Right lobe of liver (tissue), 6 donors: ENCODE measurements around the gene GAREM1. TPM values are rescaled to one million over a fixed set of nuclear protein-coding genes. Genes with fewer than 3 reads are reported as not detected.

Source experiments
- ATAC-seq, 4 donors: fragments of 200-7000 bp; cut with Tn5 transposase; one replicate each; pipeline ENCODE4 v1.9.1; 2020; ENCODE audit warnings: mild to moderate bottlenecking in 4 of 4, moderate library complexity in 4 of 4
- DNase-seq, 3 donors: peaks; one replicate each; pipeline ENCODE4 v3.0.0-alpha.2; 2020
- H3K27ac ChIP-seq, 3 donors: fragments of 200-600 bp; one replicate each; pipeline ENCODE4 v1.8.0; 2022
- H3K27me3 ChIP-seq, 2 donors: fragments of 200-600 bp; one replicate each; pipeline ENCODE4 v1.8.0; 2022
- H3K36me3 ChIP-seq, 4 donors: fragments of 200-600 bp; sonication (generic) in 1 of 4; one replicate each; pipeline versions ENCODE4 v1.5.1 to v1.8.0; 2017 to 2022; ENCODE audit warnings: control low read depth in 1 of 4
- H3K4me1 ChIP-seq, 4 donors: fragments of 200-600 bp; sonication (generic) in 1 of 4; one replicate each; pipeline versions ENCODE4 v1.5.1 to v1.8.0; 2017 to 2022; ENCODE audit warnings: control low read depth in 1 of 4
- H3K4me3 ChIP-seq, 3 donors: fragments of 200-600 bp; one replicate each; pipeline ENCODE4 v1.8.0; 2022
- H3K9me3 ChIP-seq, 4 donors: fragments of 200-600 bp; sonication (generic) in 1 of 4; one replicate each; pipeline versions ENCODE4 v1.5.1 to v1.8.0; 2017 to 2022; ENCODE audit warnings: control low read depth in 1 of 4
- POLR2A ChIP-seq: fragments of 450-650 bp; IDR thresholded peaks from one replicate; pipeline ENCODE4 v1.6.1; 2017; ENCODE audit warnings: antibody characterized with exemption, mild to moderate bottlenecking
- WGBS: methylation state at CpG from one replicate; pipeline ENCODE4 v1.1.6; 2018; ENCODE audit warnings: low coverage, low lambda C conversion rate; ENCODE audit not compliant: insufficient coverage; ENCODE audit errors: missing lambda C conversion rate; 5-methylcytosine and 5-hydroxymethylcytosine counted together
- intact Hi-C, 2 donors: fragments of 100-400 bp; cut with DNase I; formaldehyde crosslinking; loops; one replicate each; pipeline versions ENCODE4 v1.11.2 to v1.14.1; 2022
- total RNA-seq, 6 experiments: library from RNA; depleted of rRNA in 2 of 6; stranded (reverse); fragments of >200 nt in 2 of 6; fragmentation: NEBNext Ultra II Directional in 3 of 6; extraction: Animal tissue kit (Norgen Biotek cat#: 25700) in 3 of 6; gene quantifications; one replicate each; pipeline versions ENCODE4 v1.1.0 to v1.2.4, GENCODE V29; 2016 to 2023
- TF ChIP-seq, protein P1 (sequence below), 4 donors: fragments of 200-600 bp in 3 of 4; fragments of 450-650 bp in 1 of 4; IDR thresholded peaks; one replicate each; pipeline versions ENCODE4 v1.5.1 to v1.8.0; 2016 to 2022; ENCODE audit warnings: antibody characterized with exemption in 4 of 4, mild to moderate bottlenecking in 2 of 4
- donor health status: DM: no; HTN: yes; CAD: no.
- donor health status: DM: no; HTN: no; CAD: no.
- donor health status: DM: no; HTN: no; CAD: no.
- donor health status: DM: no; HTN: yes; CAD: no.
- donor health status: DM: no; HTN: yes; CAD: no.

The GAREM1 gene
- total RNA-seq, 6 experiments from 2014 or later = 5.5 to 11.3 (median 6.6) TPM

DNA sequence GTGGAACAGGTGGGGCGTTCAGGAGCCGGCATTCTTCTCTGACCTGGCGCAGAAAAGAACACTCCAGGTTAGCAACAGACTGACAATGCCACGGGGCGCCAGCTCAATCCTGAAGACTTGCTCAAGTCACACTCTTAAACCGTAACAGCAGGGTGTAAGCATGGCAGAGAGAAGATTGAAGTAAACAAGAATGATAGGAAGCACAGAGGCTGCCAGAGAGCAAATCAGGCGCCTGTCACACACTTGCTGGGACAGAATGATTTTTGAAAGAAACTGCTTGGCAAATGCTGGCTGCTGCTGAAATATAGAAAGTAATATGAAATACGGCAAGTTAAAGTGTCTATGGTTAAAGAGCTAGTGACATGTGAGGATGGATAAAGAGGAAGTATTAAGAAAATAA is 200.3 kb downstream of the GAREM1 start:
- no peak for ATAC-seq
- intact Hi-C loops = loop anchor here (5.0 to 10.0 kb wide), 4 partner anchors 116 to 282 kb away; partner anchors contain the start of gene GAREM1 (in 1 of the 2)
- TF ChIP-seq, protein P1, sequence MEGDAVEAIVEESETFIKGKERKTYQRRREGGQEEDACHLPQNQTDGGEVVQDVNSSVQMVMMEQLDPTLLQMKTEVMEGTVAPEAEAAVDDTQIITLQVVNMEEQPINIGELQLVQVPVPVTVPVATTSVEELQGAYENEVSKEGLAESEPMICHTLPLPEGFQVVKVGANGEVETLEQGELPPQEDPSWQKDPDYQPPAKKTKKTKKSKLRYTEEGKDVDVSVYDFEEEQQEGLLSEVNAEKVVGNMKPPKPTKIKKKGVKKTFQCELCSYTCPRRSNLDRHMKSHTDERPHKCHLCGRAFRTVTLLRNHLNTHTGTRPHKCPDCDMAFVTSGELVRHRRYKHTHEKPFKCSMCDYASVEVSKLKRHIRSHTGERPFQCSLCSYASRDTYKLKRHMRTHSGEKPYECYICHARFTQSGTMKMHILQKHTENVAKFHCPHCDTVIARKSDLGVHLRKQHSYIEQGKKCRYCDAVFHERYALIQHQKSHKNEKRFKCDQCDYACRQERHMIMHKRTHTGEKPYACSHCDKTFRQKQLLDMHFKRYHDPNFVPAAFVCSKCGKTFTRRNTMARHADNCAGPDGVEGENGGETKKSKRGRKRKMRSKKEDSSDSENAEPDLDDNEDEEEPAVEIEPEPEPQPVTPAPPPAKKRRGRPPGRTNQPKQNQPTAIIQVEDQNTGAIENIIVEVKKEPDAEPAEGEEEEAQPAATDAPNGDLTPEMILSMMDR (IDR thresholded peaks at IDR 0.05) = no peak
- no peak for TF ChIP-seq POLR2A
- no peaks in the 10 kb centered on the region for H3K4me1 ChIP-seq
- no peaks in the 10 kb centered on the region for H3K9me3 ChIP-seq
- peaks cover 0 to 29% (median 4%) of the 10 kb centered on the region in 4 donors for H3K36me3 ChIP-seq
- DNase-seq = no peak
- 88% methylated on average over 7 of the region's 8 CpGs for WGBS
- H3K27ac ChIP-seq = no peak overlapping the region
- no peak overlapping the region for H3K4me3 ChIP-seq
- no peaks in the 10 kb centered on the region for H3K27me3 ChIP-seq

DNA sequence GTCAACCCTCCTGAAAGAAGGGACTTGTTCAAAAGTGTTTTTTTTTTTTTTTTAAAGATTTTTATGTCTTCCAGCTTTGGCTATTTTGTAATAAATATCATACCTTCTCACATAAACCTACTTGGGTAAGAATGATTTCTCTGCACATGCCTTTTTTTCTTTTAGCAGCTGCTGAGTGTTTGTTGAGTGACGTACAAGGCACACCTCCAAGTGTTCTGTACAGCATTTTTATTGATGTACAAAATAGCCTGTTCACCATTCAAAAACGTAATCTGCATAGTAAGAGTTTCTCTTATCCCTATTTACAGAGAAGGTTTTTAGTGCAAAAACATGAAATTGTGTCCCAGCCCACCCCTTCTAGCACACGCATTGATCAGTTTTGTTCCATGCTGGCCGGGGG is 203.2 kb downstream of the GAREM1 start:
- Histone ChIP-seq H3K4me1 (no peaks in the 10 kb centered on the region), H3K27ac (no peak overlapping the region), H3K4me3 (no peak overlapping the region), H3K27me3 (no peaks in the 10 kb centered on the region), H3K9me3 (no peaks in the 10 kb centered on the region), H3K36me3 (peaks cover 0 to 29% (median 4%) of the 10 kb centered on the region in 4 donors)
- DNase-seq = no peak
- WGBS = 89% methylated on average over 4 of the region's 4 CpGs
- TF ChIP-seq POLR2A = no peak
- TF ChIP-seq, protein P1 (IDR thresholded peaks at IDR 0.05) = no peak
- ATAC-seq = no peak
- intact Hi-C loops = no loop called here

DNA sequence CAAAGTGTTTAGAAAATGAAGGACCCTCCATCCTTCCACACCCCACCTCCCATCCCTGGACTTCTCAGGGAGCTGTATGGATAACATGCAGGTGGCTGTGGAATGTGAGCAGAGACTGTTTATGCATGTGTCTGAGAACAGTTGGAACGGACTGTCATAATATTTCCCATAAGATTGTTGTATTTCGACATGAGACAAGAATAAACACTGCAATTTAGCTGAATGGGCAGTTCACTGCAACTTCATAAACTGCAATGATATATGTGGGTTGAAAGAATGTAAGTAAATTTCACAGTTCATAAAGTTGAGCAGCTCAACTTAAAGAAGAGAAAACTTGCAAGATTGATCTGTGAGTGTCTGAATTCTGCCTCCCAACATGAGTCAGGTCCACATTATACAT is 206.3 kb downstream of the GAREM1 start:
- 30% methylated on average over 2 of the region's 2 CpGs for WGBS
- Histone ChIP-seq H3K9me3 (no peaks in the 10 kb centered on the region), H3K27ac (no peak overlapping the region), H3K4me3 (no peak overlapping the region), H3K36me3 (peaks cover 0 to 25% (median 2%) of the 10 kb centered on the region in 4 donors), H3K4me1 (no peaks in the 10 kb centered on the region), H3K27me3 (no peaks in the 10 kb centered on the region)
- TF ChIP-seq POLR2A = no peak
- TF ChIP-seq, protein P1 (IDR thresholded peaks at IDR 0.05) = no peak
- no peak for DNase-seq
- intact Hi-C loops = no loop called here
- ATAC-seq = no peak

DNA sequence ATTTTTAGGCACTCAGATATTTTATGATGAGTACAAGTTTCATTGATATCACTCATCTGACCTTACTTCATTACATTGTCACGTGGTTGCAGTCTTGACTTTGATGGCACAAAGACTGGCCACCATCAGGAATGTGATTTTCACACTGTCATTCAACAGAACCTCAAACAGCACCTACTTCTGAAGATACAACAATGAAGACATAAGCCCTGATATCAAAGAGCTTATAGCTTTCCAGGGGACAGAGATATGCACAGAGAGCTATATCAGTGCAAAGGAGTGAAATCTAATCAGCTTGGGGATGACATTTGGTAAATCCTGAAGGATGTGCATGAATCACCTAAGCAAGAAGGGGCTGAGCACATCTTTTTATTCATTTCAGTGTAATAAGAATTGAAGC is 208.6 kb downstream of the GAREM1 start:
- Histone ChIP-seq H3K36me3 (peaks cover 0 to 2% (median 0%) of the 10 kb centered on the region in 4 donors), H3K4me1 (peaks cover 0 to 13% (median 4%) of the 10 kb centered on the region in 4 donors), H3K9me3 (no peaks in the 10 kb centered on the region), H3K27me3 (no peaks in the 10 kb centered on the region), H3K27ac (no peak overlapping the region), H3K4me3 (no peak overlapping the region)
- DNase-seq (no peak), ATAC-seq (no peak)
- WGBS = 86% methylated on average over 1 of the region's 1 CpG
- TF ChIP-seq, protein P1 (IDR thresholded peaks at IDR 0.05) = no peak
- TF ChIP-seq POLR2A = no peak
- intact Hi-C loops = no loop called here

DNA sequence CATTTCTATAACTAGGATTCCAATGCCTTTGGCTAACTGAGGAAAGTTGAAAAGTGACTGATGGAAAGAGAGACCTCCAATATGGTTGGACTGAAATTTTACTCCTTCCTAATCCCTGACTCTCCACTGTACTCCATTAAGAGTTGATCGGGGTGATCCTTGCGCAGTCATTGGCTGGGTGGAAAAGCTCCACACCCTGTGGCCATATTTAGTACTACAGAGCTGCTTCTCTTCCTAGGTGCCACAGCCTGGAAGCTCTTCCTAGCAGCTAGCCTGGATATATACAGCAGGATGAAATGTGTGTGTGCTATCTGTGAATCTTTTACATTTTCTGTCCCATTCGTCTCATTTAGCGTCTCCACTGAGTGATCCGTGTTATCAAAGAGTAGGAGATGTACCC is 209.7 kb downstream of the GAREM1 start:
- 93% methylated on average over 5 of the region's 5 CpGs for WGBS
- no peaks in the 10 kb centered on the region for H3K9me3 ChIP-seq
- H3K27ac ChIP-seq = no peak overlapping the region
- H3K36me3 ChIP-seq = no peaks in the 10 kb centered on the region
- peaks cover 0 to 13% (median 4%) of the 10 kb centered on the region in 4 donors for H3K4me1 ChIP-seq
- H3K27me3 ChIP-seq = no peaks in the 10 kb centered on the region
- DNase-seq = no peak
- no peak for TF ChIP-seq POLR2A
- TF ChIP-seq, protein P1 (IDR thresholded peaks at IDR 0.05) = peak in 1 of 4 donors; percentile 8
- no peak overlapping the region for H3K4me3 ChIP-seq
- no peak for ATAC-seq
- intact Hi-C loops = no loop called here
